Measurements from ENCODE around the gene ZNF566. TPM values are rescaled to one million over a fixed set of nuclear protein-coding genes. Genes with fewer than 3 reads are reported as not detected.
A peak's percentile ranks its signal among the peaks of the same experiment; 100 is the strongest.

Gene ZNF566
- total and polyA plus RNA-seq, 2 of the 13 experiments (the other 11 are each of a cell fraction or from before 2014, with no cell fraction given), result 4.8 to 13.7 TPM

GRCh38 chr19:36528194-36528920 lies 39.0 kb upstream of the ZNF566 start, which contains the start of gene ZNF260 (continued):
- TF ChIP-seq ZBTB14 (CRISPR knock-in tag; IDR thresholded peaks at IDR 0.05), result peak; percentile 28; the same call in 1 of the 2 replicates
- TF ChIP-seq ZNF20 (CRISPR knock-in tag; IDR thresholded peaks at IDR 0.05), result no peak
- no peak for TF ChIP-seq ZNF678 (CRISPR knock-in tag; IDR thresholded peaks at IDR 0.05)
- peak; percentile 77 to 90 for TF ChIP-seq POLR2A (IDR thresholded peaks at IDR 0.05; ENCODE audit: insufficient read depth in 1 of 2, low read depth in 2 of 2, low read length in 2 of 2)
- peak; percentile 27; the same call in 1 of the 2 replicates for TF ChIP-seq MLX (CRISPR knock-in tag; IDR thresholded peaks at IDR 0.05)
- TF ChIP-seq TBL1XR1 (IDR thresholded peaks at IDR 0.05; ENCODE audit: borderline replicate concordance, low read length, partially characterized antibody), result no peak
- no peak for TF ChIP-seq THAP7 (CRISPR knock-in tag; IDR thresholded peaks at IDR 0.05)
- 0 out of 2 replicates have a peak, but pooled peaks have one; percentile 20 for TF ChIP-seq HNF1A (IDR thresholded peaks at IDR 0.05; ENCODE audit: low read depth)
- peak; percentile 14; the same call in 1 of the 2 replicates for TF ChIP-seq HNF1A (CRISPR knock-in tag; IDR thresholded peaks at IDR 0.05; ENCODE audit: borderline replicate concordance)
- TF ChIP-seq RARG (CRISPR knock-in tag; IDR thresholded peaks at IDR 0.05; ENCODE audit: low read depth), result no peak
- TF ChIP-seq TMF1 (CRISPR knock-in tag; IDR thresholded peaks at IDR 0.05; ENCODE audit: low read depth), result no peak
- peak; percentile 43; the same call in 1 of the 2 replicates for TF ChIP-seq SP2 (CRISPR knock-in tag; IDR thresholded peaks at IDR 0.05)
- no peak for TF ChIP-seq ZFP1 (CRISPR knock-in tag; IDR thresholded peaks at IDR 0.05)
- TF ChIP-seq ATF7 (IDR thresholded peaks at IDR 0.05), result no peak
- TF ChIP-seq ATF7 (CRISPR knock-in tag; IDR thresholded peaks at IDR 0.05), result 0 out of 2 replicates have a peak, but pooled peaks have one; percentile 21
- TF ChIP-seq ZNF496 (CRISPR knock-in tag; IDR thresholded peaks at IDR 0.05; ENCODE audit: insufficient replicate concordance), result no peak
- TF ChIP-seq RXRB (CRISPR knock-in tag; IDR thresholded peaks at IDR 0.05; ENCODE audit: borderline replicate concordance), result no peak; the same call in 1 of the 2 replicates
- no peak; the same call in 1 of the 2 replicates for TF ChIP-seq ZNF580 (CRISPR knock-in tag; IDR thresholded peaks at IDR 0.05; ENCODE audit: borderline replicate concordance, low read depth)
- no peak; the same call in 1 of the 2 replicates for TF ChIP-seq ERF (CRISPR knock-in tag; IDR thresholded peaks at IDR 0.05)
- 0 out of 2 replicates have a peak, but pooled peaks have one; percentile 22 for TF ChIP-seq NFYC (CRISPR knock-in tag; IDR thresholded peaks at IDR 0.05)
- no peak; the same call in 1 of the 2 replicates for TF ChIP-seq ZBTB38 (CRISPR knock-in tag; IDR thresholded peaks at IDR 0.05)
- no peak for TF ChIP-seq ZBTB25 (CRISPR knock-in tag; IDR thresholded peaks at IDR 0.05)
- TF ChIP-seq MIER2 (CRISPR knock-in tag; IDR thresholded peaks at IDR 0.05), result no peak
